Mesendoderm (in vitro differentiated cells): ENCODE data around the gene TRAPPC10.
A peak's percentile ranks its signal among the peaks of the same experiment; 100 is the strongest.

Source experiments
- DNase-seq: peaks from one replicate; pipeline ENCODE4 v3.0.0; 2013
- H2AK5ac ChIP-seq: 2 replicates; pipeline ENCODE4 v1.6.1; 2013; ENCODE audit warnings: low read length, inconsistent platforms
- H2BK120ac ChIP-seq: 2 replicates; pipeline ENCODE4 v1.6.1; 2013; ENCODE audit warnings: low read depth, mild to moderate bottlenecking, low read length, moderate library complexity, mixed read lengths
- H2BK15ac ChIP-seq: replicated peaks from 2 replicates; pipeline ENCODE4 v1.6.1; 2013; ENCODE audit warnings: low read depth, mild to moderate bottlenecking, moderate library complexity
- H2BK5ac ChIP-seq: 2 replicates; pipeline ENCODE4 v1.6.1; 2013; ENCODE audit warnings: low read length, inconsistent platforms
- H3K18ac ChIP-seq: 2 replicates; pipeline ENCODE4 v1.6.1; 2013; ENCODE audit warnings: mild to moderate bottlenecking, low read length, mixed read lengths
- H3K23ac ChIP-seq: one replicate; pipeline ENCODE4 v1.6.1; 2013; ENCODE audit warnings: low read length
- H3K27ac ChIP-seq: 2 replicates; pipeline ENCODE4 v1.5.1; 2013; ENCODE audit warnings: low read depth, mild to moderate bottlenecking, inconsistent platforms, low read length, moderate library complexity
- H3K27me3 ChIP-seq: 2 replicates; pipeline ENCODE4 v1.6.1; 2013; ENCODE audit warnings: low read length, control low read depth, mild to moderate bottlenecking, inconsistent platforms; ENCODE audit not compliant: insufficient read depth, poor library complexity
- H3K36me3 ChIP-seq: 2 replicates; pipeline ENCODE4 v1.6.1; 2013; ENCODE audit warnings: low read length, inconsistent platforms; ENCODE audit not compliant: control insufficient read depth, insufficient read depth
- H3K4ac ChIP-seq: one replicate; pipeline ENCODE4 v1.6.1; 2013; ENCODE audit warnings: low read depth, mild to moderate bottlenecking, low read length, moderate library complexity
- H3K4me1 ChIP-seq: 2 replicates; pipeline ENCODE4 v1.6.1; 2013; ENCODE audit warnings: low read depth, low read length, inconsistent platforms; ENCODE audit not compliant: control insufficient read depth
- H3K4me2 ChIP-seq: 2 replicates; pipeline ENCODE4 v1.6.1; 2013; ENCODE audit warnings: low read length
- H3K4me3 ChIP-seq: 2 replicates; pipeline ENCODE4 v1.5.1; 2013; ENCODE audit warnings: mild to moderate bottlenecking, low read length
- H3K56ac ChIP-seq: one replicate; pipeline ENCODE4 v1.6.1; 2013; ENCODE audit warnings: low read length
- H3K79me1 ChIP-seq: 2 replicates; pipeline ENCODE4 v1.6.1; 2013; ENCODE audit warnings: low read length, inconsistent platforms
- H3K79me2 ChIP-seq: 2 replicates; pipeline ENCODE4 v1.6.1; 2013; ENCODE audit warnings: mild to moderate bottlenecking, low read length; ENCODE audit not compliant: control insufficient read depth, insufficient read depth
- H3K9ac ChIP-seq: 2 replicates; pipeline ENCODE4 v1.6.1; 2013; ENCODE audit warnings: low read length, inconsistent platforms
- H4K5ac ChIP-seq: one replicate; pipeline ENCODE4 v1.6.1; 2013; ENCODE audit warnings: low read length
- H4K8ac ChIP-seq: one replicate; pipeline ENCODE4 v1.6.1; 2013; ENCODE audit warnings: low read depth, mild to moderate bottlenecking, control low read depth, low read length, moderate library complexity
- WGBS: extraction: QIAGEN DNeasy Blood & Tissue Kit; methylation state at CpG from one replicate; pipeline ENCODE4 v1.1.7; 2013; ENCODE audit warnings: low lambda C conversion rate, missing lambda C conversion rate; ENCODE audit not compliant: insufficient coverage; ENCODE audit errors: extremely low coverage; 5-methylcytosine and 5-hydroxymethylcytosine counted together

The TRAPPC10 gene

DNA sequence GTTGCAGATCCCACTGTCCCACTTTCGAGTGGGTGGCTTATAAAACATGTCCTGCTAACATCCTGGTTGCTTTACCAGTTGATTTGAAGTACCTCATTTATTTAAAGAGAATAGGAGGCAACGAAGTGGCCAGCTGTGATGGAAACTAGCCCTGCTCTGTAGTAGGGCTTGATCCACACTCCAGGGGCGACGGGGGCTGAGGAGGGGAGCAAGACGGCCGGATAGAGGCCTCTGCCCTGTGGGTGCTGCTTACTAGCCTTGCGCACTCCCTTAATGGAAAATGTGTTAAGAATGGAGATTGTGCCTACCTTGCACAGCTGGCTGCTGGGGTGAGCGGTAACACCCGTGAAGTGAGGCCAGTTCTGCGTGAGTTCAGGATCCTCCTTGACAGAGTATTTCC lies 54.0 kb downstream of the TRAPPC10 start:
- no peak overlapping the region for H2BK120ac ChIP-seq
- no peak overlapping the region for H3K4ac ChIP-seq
- no peak overlapping the region for H3K4me2 ChIP-seq
- DNase-seq = no peak
- no peak overlapping the region for H3K56ac ChIP-seq
- no peaks in the 10 kb centered on the region for H3K4me1 ChIP-seq
- H3K4me3 ChIP-seq = no peak overlapping the region
- H3K23ac ChIP-seq = no peak overlapping the region
- no peak overlapping the region for H2BK5ac ChIP-seq
- H3K79me1 ChIP-seq = peaks cover 13% of the 10 kb centered on the region
- H4K8ac ChIP-seq = no peak overlapping the region
- H2AK5ac ChIP-seq = no peak overlapping the region
- no peaks in the 10 kb centered on the region for H3K79me2 ChIP-seq
- no peaks in the 10 kb centered on the region for H3K27me3 ChIP-seq
- no CpG with 5 or more reads among the region's 10 CpGs for WGBS
- no peak overlapping the region for H3K18ac ChIP-seq
- peaks cover 11% of the 10 kb centered on the region for H3K36me3 ChIP-seq
- no peak overlapping the region for H2BK15ac ChIP-seq
- H3K9ac ChIP-seq = no peak overlapping the region
- H4K5ac ChIP-seq = no peak overlapping the region
- no peak overlapping the region for H3K27ac ChIP-seq

DNA sequence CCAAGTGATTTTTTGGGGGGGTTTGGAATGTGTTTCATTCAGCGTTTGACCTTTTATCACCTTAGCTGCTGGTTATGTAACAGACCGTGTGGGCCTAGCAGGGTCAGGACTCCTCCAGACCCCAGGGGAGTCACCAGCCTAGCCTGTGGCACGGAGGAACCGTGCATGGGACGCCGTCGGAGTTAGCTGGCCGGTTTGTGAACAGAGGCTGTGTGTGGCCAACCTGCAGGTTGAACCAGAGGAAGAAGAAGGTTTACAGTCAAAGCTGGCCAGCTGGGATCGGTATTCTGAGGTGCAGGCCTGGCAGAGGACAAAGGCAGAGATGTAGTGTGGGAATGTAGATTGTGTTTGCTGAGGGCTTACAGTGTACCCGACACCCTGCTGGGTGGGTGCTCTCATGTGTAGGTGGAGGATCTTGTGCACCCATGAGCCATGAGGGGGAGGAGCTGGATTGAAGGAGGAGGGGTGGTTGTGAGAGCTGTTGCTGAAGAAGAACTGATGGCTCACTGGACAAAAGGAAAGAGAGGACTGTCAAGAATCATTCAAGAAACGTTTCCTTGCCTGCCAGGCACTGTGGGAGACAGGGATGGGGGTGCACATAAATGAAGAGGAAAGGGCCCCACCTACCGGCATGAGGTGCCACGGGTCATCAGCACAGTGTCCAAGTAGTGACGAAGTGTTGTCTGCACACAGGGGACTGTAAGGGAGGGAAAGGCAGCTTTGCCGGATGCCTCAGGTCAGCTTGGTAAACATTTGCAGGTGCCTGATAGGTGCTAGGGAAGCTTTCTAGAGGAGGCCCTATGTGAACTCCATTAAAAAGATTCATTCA lies 55.1 kb downstream of the TRAPPC10 start:
- no peak overlapping the region for H3K23ac ChIP-seq
- no peak for DNase-seq
- no peaks in the 10 kb centered on the region for H3K27me3 ChIP-seq
- H3K18ac ChIP-seq = no peak overlapping the region
- H2BK120ac ChIP-seq = no peak overlapping the region
- H3K79me2 ChIP-seq = no peaks in the 10 kb centered on the region
- H4K8ac ChIP-seq = no peak overlapping the region
- H2AK5ac ChIP-seq = no peak overlapping the region
- H3K4me2 ChIP-seq = no peak overlapping the region
- no peak overlapping the region for H3K9ac ChIP-seq
- H3K79me1 ChIP-seq = peaks cover 15% of the 10 kb centered on the region
- H3K27ac ChIP-seq = no peak overlapping the region
- H3K4me1 ChIP-seq = no peaks in the 10 kb centered on the region
- H3K56ac ChIP-seq = no peak overlapping the region
- H3K4me3 ChIP-seq = no peak overlapping the region
- WGBS = no CpG with 5 or more reads among the region's 15 CpGs
- H2BK15ac ChIP-seq = no peak overlapping the region
- no peak overlapping the region for H2BK5ac ChIP-seq
- peaks cover 11% of the 10 kb centered on the region for H3K36me3 ChIP-seq
- H4K5ac ChIP-seq = no peak overlapping the region
- H3K4ac ChIP-seq = no peak overlapping the region

- Histone ChIP-seq H2BK120ac (no peak overlapping the region), H3K23ac (no peak overlapping the region), H4K8ac (no peak overlapping the region), H3K4me3 (no peak overlapping the region), H3K4ac (no peak overlapping the region), H3K9ac (no peak overlapping the region), H3K27me3 (no peaks in the 10 kb centered on the region), H3K18ac (no peak overlapping the region), H3K4me1 (no peaks in the 10 kb centered on the region), H4K5ac (no peak overlapping the region), H3K56ac (no peak overlapping the region), H2BK5ac (no peak overlapping the region), H3K79me2 (no peaks in the 10 kb centered on the region), H2BK15ac (no peak overlapping the region), H2AK5ac (no peak overlapping the region), H3K36me3 (peaks cover 6% of the 10 kb centered on the region), H3K27ac (no peak overlapping the region), H3K4me2 (no peak overlapping the region), H3K79me1 (peaks cover 15% of the 10 kb centered on the region)
- no CpG with 5 or more reads among the region's 7 CpGs for WGBS
- no peak for DNase-seq
Observed at GRCh38 chr21:44070391-44070790, 58.3 kb downstream of the TRAPPC10 start.

- Histone ChIP-seq H3K4me3 (no peak overlapping the region), H3K23ac (no peak overlapping the region), H3K9ac (no peak overlapping the region), H3K79me1 (peaks cover 13% of the 10 kb centered on the region), H2BK5ac (no peak overlapping the region), H3K4ac (no peak overlapping the region), H3K27ac (no peak overlapping the region), H3K4me1 (no peaks in the 10 kb centered on the region), H4K8ac (no peak overlapping the region), H3K18ac (no peak overlapping the region), H3K56ac (no peak overlapping the region), H2BK15ac (no peak overlapping the region), H2BK120ac (no peak overlapping the region), H3K4me2 (no peak overlapping the region), H3K36me3 (peaks cover 6% of the 10 kb centered on the region), H4K5ac (no peak overlapping the region), H3K79me2 (no peaks in the 10 kb centered on the region), H2AK5ac (no peak overlapping the region), H3K27me3 (no peaks in the 10 kb centered on the region)
- no CpG with 5 or more reads among the region's 15 CpGs for WGBS
- peak; percentile 77 for DNase-seq
Observed at GRCh38 chr21:44071359-44072104, 59.4 kb downstream of the TRAPPC10 start.

- H3K36me3 ChIP-seq = peaks cover 6% of the 10 kb centered on the region
- H3K4me2 ChIP-seq = no peak overlapping the region
- no peak for DNase-seq
- no peak overlapping the region for H3K23ac ChIP-seq
- H2AK5ac ChIP-seq = no peak overlapping the region
- no peak overlapping the region for H3K18ac ChIP-seq
- no peak overlapping the region for H3K4me3 ChIP-seq
- H3K56ac ChIP-seq = no peak overlapping the region
- H4K8ac ChIP-seq = no peak overlapping the region
- H2BK5ac ChIP-seq = no peak overlapping the region
- no peaks in the 10 kb centered on the region for H3K27me3 ChIP-seq
- H3K27ac ChIP-seq = no peak overlapping the region
- no peak overlapping the region for H3K9ac ChIP-seq
- H3K4ac ChIP-seq = no peak overlapping the region
- H3K4me1 ChIP-seq = no peaks in the 10 kb centered on the region
- H4K5ac ChIP-seq = no peak overlapping the region
- no peaks in the 10 kb centered on the region for H3K79me2 ChIP-seq
- H2BK120ac ChIP-seq = no peak overlapping the region
- H3K79me1 ChIP-seq = peaks cover 13% of the 10 kb centered on the region
- WGBS = no CpG with 5 or more reads among the region's 15 CpGs
- H2BK15ac ChIP-seq = no peak overlapping the region
Observed at GRCh38 chr21:44072111-44072510, 60.0 kb downstream of the TRAPPC10 start.
